ENCODE measurements around the gene MRTFA. TPM values are rescaled to one million over a fixed set of nuclear protein-coding genes. Genes with fewer than 3 reads are reported as not detected.

Gene MRTFA
- total and polyA plus RNA-seq, 8 donors, result 13.6 to 35.3 (median 24.1) TPM

DNA sequence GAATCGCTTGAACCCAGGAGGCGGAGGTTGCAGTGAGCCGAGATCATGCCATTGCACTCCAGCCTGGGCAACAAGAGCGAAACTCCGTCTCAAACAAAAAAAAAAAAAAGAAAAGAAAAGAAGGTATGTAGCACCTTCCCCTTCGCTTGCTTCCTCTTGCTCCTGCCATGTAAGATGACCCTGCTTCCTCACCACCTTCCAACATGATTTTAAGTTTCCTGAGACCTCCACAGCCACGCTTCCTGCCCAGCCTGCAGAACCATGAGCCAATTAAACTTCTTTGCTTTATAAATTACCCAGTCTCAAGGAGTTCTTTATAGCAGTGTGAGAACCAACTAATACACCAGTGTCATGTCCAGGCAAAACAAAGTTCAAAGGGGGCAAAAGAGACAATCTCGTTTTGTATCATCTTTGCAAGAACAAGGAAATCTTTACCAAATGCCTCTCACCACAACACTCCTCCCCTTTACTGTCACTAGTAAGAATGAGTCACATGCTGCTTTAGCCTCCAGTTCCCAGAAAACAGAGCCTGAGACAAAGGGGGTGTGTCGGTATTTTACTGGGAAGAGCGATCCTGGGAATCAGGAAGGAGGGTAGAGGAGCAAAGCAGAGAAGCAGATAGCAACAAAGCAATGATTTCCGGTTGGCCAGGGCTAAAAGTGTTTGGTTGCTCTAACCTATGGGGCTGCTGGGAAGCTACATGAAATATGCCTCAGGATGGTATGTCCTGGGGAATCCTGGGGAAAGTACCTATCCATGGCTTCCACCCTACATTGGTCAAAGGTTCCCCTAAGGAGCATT, 32.3 kb upstream of the MRTFA start:
- WGBS, 2 donors, result 75 to 85% methylated on average over 9 to 11 of the region's 11 CpGs
- intact Hi-C loops (cut with DNase I), result no loop called here
- no peaks in the 10 kb centered on the region for H3K9me3 ChIP-seq
- ATAC-seq (peak in 2 of 4 donors; percentile 43 to 71), DNase-seq (no peak), FAIRE-seq (no peak)
- no peaks in the 10 kb centered on the region for H3K36me3 ChIP-seq
- TF ChIP-seq, protein P1, sequence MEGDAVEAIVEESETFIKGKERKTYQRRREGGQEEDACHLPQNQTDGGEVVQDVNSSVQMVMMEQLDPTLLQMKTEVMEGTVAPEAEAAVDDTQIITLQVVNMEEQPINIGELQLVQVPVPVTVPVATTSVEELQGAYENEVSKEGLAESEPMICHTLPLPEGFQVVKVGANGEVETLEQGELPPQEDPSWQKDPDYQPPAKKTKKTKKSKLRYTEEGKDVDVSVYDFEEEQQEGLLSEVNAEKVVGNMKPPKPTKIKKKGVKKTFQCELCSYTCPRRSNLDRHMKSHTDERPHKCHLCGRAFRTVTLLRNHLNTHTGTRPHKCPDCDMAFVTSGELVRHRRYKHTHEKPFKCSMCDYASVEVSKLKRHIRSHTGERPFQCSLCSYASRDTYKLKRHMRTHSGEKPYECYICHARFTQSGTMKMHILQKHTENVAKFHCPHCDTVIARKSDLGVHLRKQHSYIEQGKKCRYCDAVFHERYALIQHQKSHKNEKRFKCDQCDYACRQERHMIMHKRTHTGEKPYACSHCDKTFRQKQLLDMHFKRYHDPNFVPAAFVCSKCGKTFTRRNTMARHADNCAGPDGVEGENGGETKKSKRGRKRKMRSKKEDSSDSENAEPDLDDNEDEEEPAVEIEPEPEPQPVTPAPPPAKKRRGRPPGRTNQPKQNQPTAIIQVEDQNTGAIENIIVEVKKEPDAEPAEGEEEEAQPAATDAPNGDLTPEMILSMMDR (IDR thresholded peaks at IDR 0.05), result no peak
- H3K27ac ChIP-seq, result no peak overlapping the region
- H3K27me3 ChIP-seq, result no peaks in the 10 kb centered on the region
- H3K4me1 ChIP-seq, result no peaks in the 10 kb centered on the region
- H3K4me3 ChIP-seq, result no peak overlapping the region

DNA sequence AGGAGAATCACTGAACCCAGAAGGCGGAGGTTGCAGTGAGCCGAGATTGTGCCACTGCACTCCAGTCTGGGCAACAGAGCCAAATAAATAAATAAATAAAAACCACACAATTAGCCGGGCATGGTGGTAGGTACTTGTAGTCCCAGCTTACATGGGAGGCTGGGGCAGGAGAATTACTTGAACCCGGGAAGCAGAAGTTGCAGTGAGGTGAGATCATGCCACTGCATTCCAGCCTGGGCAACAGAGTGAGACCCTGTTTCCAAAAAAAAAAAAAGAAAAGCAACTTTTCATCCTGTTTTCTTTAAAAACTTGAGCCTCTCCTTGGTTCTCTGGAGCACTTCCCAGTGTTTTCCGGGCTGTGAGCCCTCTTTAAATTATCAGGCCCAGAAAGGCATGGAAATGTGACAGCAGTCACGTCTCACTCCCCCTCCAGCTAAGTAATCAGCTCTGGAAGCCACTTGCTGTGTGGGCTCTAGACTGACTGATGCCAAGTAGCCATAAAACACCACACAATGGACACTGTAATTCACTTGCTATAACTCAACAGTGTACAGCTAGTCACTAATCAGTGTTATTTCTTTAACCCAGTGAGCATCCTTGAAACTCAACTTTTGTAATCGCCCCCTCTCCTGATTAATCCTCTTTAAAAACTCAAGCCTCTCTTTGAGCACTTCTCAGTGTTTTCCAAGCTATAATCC, 29.8 kb upstream of the MRTFA start:
- Histone ChIP-seq H3K4me1 (no peaks in the 10 kb centered on the region), H3K36me3 (no peaks in the 10 kb centered on the region), H3K4me3 (no peak overlapping the region), H3K27me3 (no peaks in the 10 kb centered on the region), H3K9me3 (no peaks in the 10 kb centered on the region), H3K27ac (peak overlapping the region in 1 of 4 donors; percentile 31)
- 65 to 70% methylated on average over 7 of the region's 7 CpGs for WGBS, 2 donors
- TF ChIP-seq, protein P1 (IDR thresholded peaks at IDR 0.05), result no peak
- no peak for FAIRE-seq
- intact Hi-C loops (cut with DNase I), result no loop called here
- no peak for DNase-seq
- no peak for ATAC-seq

DNA sequence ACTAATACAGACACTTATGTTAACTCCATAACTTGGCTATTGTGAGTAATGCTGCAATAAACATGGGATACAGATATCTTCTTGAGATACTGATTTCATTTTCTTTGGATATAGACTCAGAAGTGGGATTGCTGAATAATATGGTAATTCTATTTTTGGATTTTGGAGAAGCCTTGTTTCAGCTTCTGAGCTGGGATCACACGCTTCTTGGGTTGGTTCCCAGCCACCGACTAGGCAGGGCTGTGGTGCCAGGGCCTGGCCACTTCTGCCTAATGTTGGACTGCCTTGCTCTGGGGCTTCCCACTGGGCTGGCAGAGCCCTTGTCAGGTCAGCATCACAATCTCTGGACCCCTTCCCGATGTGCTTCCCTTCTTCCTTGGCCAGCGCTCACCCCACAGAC, 28.8 kb upstream of the MRTFA start:
- no peaks in the 10 kb centered on the region for H3K9me3 ChIP-seq
- ATAC-seq (peak in 1 of 4 donors; percentile 51), FAIRE-seq (no peak), DNase-seq (no peak)
- TF ChIP-seq, protein P1 (IDR thresholded peaks at IDR 0.05), result no peak
- intact Hi-C loops (cut with DNase I), result no loop called here
- H3K27ac ChIP-seq, result no peak overlapping the region
- WGBS, 2 donors, result 73 to 79% methylated on average over 4 of the region's 4 CpGs
- H3K27me3 ChIP-seq, result no peaks in the 10 kb centered on the region
- H3K4me3 ChIP-seq, result no peak overlapping the region
- no peaks in the 10 kb centered on the region for H3K36me3 ChIP-seq
- H3K4me1 ChIP-seq, result no peaks in the 10 kb centered on the region

DNA sequence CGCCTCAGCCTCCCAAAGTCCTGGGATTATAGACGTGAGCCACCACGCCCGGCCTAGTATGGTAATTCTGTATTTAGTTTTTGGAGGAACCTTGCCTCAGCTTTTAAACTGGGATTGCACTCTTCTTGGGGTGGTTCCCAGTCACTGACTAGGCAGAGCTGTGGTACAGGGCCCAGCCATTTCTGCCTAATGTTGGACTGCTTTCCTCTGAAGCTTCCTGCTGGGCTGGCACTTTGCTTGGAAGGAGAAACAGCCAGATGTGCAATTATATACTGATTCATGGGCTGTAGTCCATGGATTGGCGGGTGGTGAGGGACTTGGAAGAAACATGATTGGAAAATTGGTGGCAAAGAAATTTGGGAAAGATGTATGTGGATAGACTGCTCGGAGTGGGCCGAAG, 25.2 kb upstream of the MRTFA start:
- TF ChIP-seq, protein P1 (IDR thresholded peaks at IDR 0.05), result no peak
- ATAC-seq (no peak), FAIRE-seq (no peak), DNase-seq (no peak)
- H3K36me3 ChIP-seq, result no peaks in the 10 kb centered on the region
- no peaks in the 10 kb centered on the region for H3K9me3 ChIP-seq
- no peak overlapping the region for H3K4me3 ChIP-seq
- WGBS, 2 donors, result 89 to 93% methylated on average over 7 of the region's 7 CpGs
- intact Hi-C loops (cut with DNase I), result no loop called here
- H3K27me3 ChIP-seq, result no peaks in the 10 kb centered on the region
- no peak overlapping the region for H3K27ac ChIP-seq
- no peaks in the 10 kb centered on the region for H3K4me1 ChIP-seq

DNA sequence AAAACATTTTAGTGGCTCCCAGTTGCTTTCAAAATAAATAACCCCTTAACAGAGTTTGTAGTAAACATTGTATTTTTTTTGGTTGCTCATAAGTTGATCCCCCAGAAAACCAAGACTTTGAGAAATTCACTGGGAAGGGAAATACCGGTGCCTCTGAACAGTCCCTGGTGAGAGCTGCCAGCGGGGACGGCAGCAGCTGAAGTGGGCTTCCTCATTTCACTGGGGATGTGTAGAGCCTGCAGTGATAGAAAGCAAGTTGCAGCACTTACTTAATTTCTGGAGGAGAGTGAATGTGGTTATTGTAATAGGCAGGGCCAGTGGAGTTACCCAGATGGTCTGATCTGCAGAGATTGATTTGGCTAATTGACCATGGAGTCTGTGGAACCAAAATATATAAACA, 24.2 kb upstream of the MRTFA start:
- H3K36me3 ChIP-seq, result no peaks in the 10 kb centered on the region
- no peaks in the 10 kb centered on the region for H3K4me1 ChIP-seq
- DNase-seq (no peak), FAIRE-seq (no peak), ATAC-seq (no peak)
- 89 to 92% methylated on average over 3 of the region's 3 CpGs for WGBS, 2 donors
- no peak overlapping the region for H3K27ac ChIP-seq
- no peaks in the 10 kb centered on the region for H3K9me3 ChIP-seq
- H3K27me3 ChIP-seq, result no peaks in the 10 kb centered on the region
- TF ChIP-seq, protein P1 (IDR thresholded peaks at IDR 0.05), result no peak
- H3K4me3 ChIP-seq, result no peak overlapping the region
- intact Hi-C loops (cut with DNase I), result no loop called here
